Measurements from ENCODE around the gene IL17B.

DNA sequence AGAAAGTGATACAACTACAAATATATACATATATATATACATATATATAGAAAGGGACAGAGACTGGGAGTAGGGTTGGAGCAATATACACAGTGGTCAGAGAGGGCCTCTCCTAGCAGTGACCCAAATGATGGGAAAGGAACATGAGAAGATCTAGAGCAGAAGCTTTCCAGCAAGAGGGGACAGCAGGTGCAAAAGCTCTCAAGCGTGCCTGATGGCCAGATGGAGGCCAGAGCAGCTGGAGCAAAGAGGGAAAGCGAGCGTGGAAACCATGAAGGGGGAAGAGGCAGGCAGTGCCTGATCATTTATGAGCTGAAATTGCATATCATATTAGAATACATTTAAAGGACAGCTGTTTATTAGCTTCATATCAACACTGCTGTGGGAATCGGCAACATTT lies 41.4 kb downstream of the IL17B start:
- TF ChIP-seq, protein P1, sequence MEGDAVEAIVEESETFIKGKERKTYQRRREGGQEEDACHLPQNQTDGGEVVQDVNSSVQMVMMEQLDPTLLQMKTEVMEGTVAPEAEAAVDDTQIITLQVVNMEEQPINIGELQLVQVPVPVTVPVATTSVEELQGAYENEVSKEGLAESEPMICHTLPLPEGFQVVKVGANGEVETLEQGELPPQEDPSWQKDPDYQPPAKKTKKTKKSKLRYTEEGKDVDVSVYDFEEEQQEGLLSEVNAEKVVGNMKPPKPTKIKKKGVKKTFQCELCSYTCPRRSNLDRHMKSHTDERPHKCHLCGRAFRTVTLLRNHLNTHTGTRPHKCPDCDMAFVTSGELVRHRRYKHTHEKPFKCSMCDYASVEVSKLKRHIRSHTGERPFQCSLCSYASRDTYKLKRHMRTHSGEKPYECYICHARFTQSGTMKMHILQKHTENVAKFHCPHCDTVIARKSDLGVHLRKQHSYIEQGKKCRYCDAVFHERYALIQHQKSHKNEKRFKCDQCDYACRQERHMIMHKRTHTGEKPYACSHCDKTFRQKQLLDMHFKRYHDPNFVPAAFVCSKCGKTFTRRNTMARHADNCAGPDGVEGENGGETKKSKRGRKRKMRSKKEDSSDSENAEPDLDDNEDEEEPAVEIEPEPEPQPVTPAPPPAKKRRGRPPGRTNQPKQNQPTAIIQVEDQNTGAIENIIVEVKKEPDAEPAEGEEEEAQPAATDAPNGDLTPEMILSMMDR (IDR thresholded peaks at IDR 0.05): no peak
- no peak for TF ChIP-seq POLR2A (IDR thresholded peaks at IDR 0.05)

Data from adrenal gland (tissue), 5 donors.